CD4-positive, alpha-beta memory T cell (primary cell): Measurements from ENCODE around the gene CRYGN. TPM values are rescaled to one million over a fixed set of nuclear protein-coding genes. Genes with fewer than 3 reads are reported as not detected.

ENCODE experiments used
- CTCF ChIA-PET: fragments of 350-600 bp; sonication (Branson Sonifier 250); formaldehyde crosslinking; loops from one replicate; lab custom pipeline; 2021; ENCODE audit warnings: inconsistent platforms; ENCODE audit not compliant: partially characterized antibody; lab: Charles Lee
- POLR2A ChIA-PET: fragments of 350-600 bp; sonication (Branson Sonifier 250); formaldehyde crosslinking; loops from one replicate; lab custom pipeline; 2021; ENCODE audit not compliant: partially characterized antibody; lab: Charles Lee
- DNase-seq, 5 donors: peaks; one replicate each; pipeline versions ENCODE4 v3.0.0 to v3.0.0-alpha.2; 2020 to 2022; ENCODE audit warnings: mixed read lengths in 1 of 5
- H3K27ac ChIP-seq: one replicate; pipeline ENCODE4 v1.7.0; 2013; ENCODE audit warnings: low read depth, low read length
- H3K27me3 ChIP-seq: 2 replicates; pipeline ENCODE4 v1.7.0; 2013; ENCODE audit warnings: mild to moderate bottlenecking, low read length, moderate library complexity; ENCODE audit not compliant: insufficient read depth
- H3K36me3 ChIP-seq: 2 replicates; pipeline ENCODE4 v1.7.0; 2013; ENCODE audit warnings: mild to moderate bottlenecking, low read length, moderate library complexity; ENCODE audit not compliant: insufficient read depth
- H3K4me1 ChIP-seq: 2 replicates; pipeline ENCODE4 v1.7.0; 2013; ENCODE audit warnings: mild to moderate bottlenecking, low read length, moderate library complexity; ENCODE audit not compliant: insufficient read depth
- H3K4me3 ChIP-seq, 2 donors: one replicate each; pipeline ENCODE4 v1.7.0; 2013; ENCODE audit warnings: low read length in 2 of 2, mild to moderate bottlenecking in 1 of 2
- H3K9me3 ChIP-seq, 2 donors: one replicate each; pipeline ENCODE4 v1.7.0; 2013; ENCODE audit warnings: low read length in 2 of 2, control low read depth in 1 of 2; ENCODE audit not compliant: control insufficient read depth in 1 of 2
- H3K27ac Mint-ChIP-seq, 7 donors: one replicate each; pipeline ENCODE4 v1.8.0; 2020 to 2021; ENCODE audit warnings: mixed read lengths in 7 of 7, mild to moderate bottlenecking in 6 of 7, inconsistent platforms in 3 of 7, moderate library complexity in 3 of 7
- H3K27me3 Mint-ChIP-seq, 2 donors: one replicate each; pipeline ENCODE4 v1.8.0; 2020 to 2021; ENCODE audit warnings: mixed read lengths in 2 of 2
- H3K36me3 Mint-ChIP-seq, 2 donors: one replicate each; pipeline ENCODE4 v1.8.0; 2020 to 2021; ENCODE audit warnings: mixed read lengths in 2 of 2, inconsistent platforms in 1 of 2, mild to moderate bottlenecking in 1 of 2
- H3K4me1 Mint-ChIP-seq, 4 donors: one replicate each; pipeline ENCODE4 v1.8.0; 2020 to 2021; ENCODE audit warnings: mixed read lengths in 4 of 4, mild to moderate bottlenecking in 1 of 4
- H3K4me3 Mint-ChIP-seq, 8 donors: one replicate each; pipeline ENCODE4 v1.8.0; 2020 to 2021; ENCODE audit warnings: mixed read lengths in 8 of 8, mild to moderate bottlenecking in 7 of 8, moderate library complexity in 6 of 8, inconsistent platforms in 3 of 8
- H3K9me3 Mint-ChIP-seq, 8 donors: one replicate each; pipeline ENCODE4 v1.8.0; 2020 to 2021; ENCODE audit warnings: mixed read lengths in 8 of 8, mild to moderate bottlenecking in 5 of 8, inconsistent platforms in 3 of 8, moderate library complexity in 1 of 8
- intact Hi-C: fragments of 100-400 bp; cut with micrococcal nuclease; formaldehyde crosslinking; loops from one replicate; pipeline ENCODE4 v1.15.1; 2023
- polyA plus RNA-seq, 2 donors: library from polyadenylated mRNA; unstranded; fragments of 300-500 nt; fragmentation: Illumina TruSeq; gene quantifications; one replicate each; pipeline ENCODE4 v1.2.3, GENCODE V29; 2021
- total RNA-seq, 2 experiments: library from RNA; stranded (reverse); gene quantifications; one replicate each; pipeline ENCODE4 v1.2.3, GENCODE V29; 2021

The CRYGN gene
- total and polyA plus RNA-seq, 4 experiments from 2014 or later = 1.9 TPM; not detected in 3

GRCh38 chr7:151469281-151469680 is 29.3 kb upstream of the CRYGN start:
- CTCF ChIA-PET = no interaction called here

GRCh38 chr7:151468217-151469018 is 28.5 kb upstream of the CRYGN start:
- intact Hi-C loops = no loop called here
- Histone ChIP-seq H3K27ac (no peak overlapping the region), H3K4me3 (no peak overlapping the region), H3K4me1 (peaks cover 37% of the 10 kb centered on the region), H3K36me3 (peaks cover 26% of the 10 kb centered on the region), H3K27me3 (no peaks in the 10 kb centered on the region), H3K9me3 (peaks cover 0 to 6% of the 10 kb centered on the region in 2 donors)
- Mint-ChIP-seq H3K9me3 (peaks cover 3 to 15% (median 7%) of the 10 kb centered on the region in 8 donors), H3K27me3 (no peaks in the 10 kb centered on the region), H3K27ac (peak overlapping the region; percentile 65 to 96 (median 85)), H3K4me3 (peak overlapping the region in 3 of 8 donors; percentile 11 to 32 (median 14)), H3K4me1 (peaks cover 30 to 56% (median 39%) of the 10 kb centered on the region in 4 donors), H3K36me3 (peaks cover 73 to 79% of the 10 kb centered on the region in 2 donors)
- ChIA-PET CTCF (no interaction called here), POLR2A (interaction anchor here (0.8 kb wide), 1 partner anchor 117 kb away, joined by 3 read pairs; no protein-coding TSS in a partner anchor)
- DNase-seq = peak in 3 of 5 donors; percentile 13 to 39 (median 30)

More at GRCh38 chr7:151469281-151469680, 29.3 kb upstream of the CRYGN start:
- no peak overlapping the region for H3K4me3 ChIP-seq
- POLR2A ChIA-PET = no interaction called here
- H3K27ac ChIP-seq = no peak overlapping the region
- Mint-ChIP-seq H3K4me3 (peak overlapping the region in 4 of 8 donors; percentile 12 to 58 (median 36)), H3K27ac (peak overlapping the region in 6 of 7 donors; percentile 13 to 92 (median 76)), H3K4me1 (peaks cover 35 to 62% (median 45%) of the 10 kb centered on the region in 4 donors), H3K27me3 (no peaks in the 10 kb centered on the region), H3K9me3 (peaks cover 0 to 8% (median under 1%) of the 10 kb centered on the region in 8 donors), H3K36me3 (peaks cover 70 to 80% of the 10 kb centered on the region in 2 donors)
- no peaks in the 10 kb centered on the region for H3K9me3 ChIP-seq
- no peaks in the 10 kb centered on the region for H3K27me3 ChIP-seq
- intact Hi-C loops = no loop called here
- H3K36me3 ChIP-seq = peaks cover 26% of the 10 kb centered on the region
- no peak for DNase-seq
- peaks cover 38% of the 10 kb centered on the region for H3K4me1 ChIP-seq

DNA sequence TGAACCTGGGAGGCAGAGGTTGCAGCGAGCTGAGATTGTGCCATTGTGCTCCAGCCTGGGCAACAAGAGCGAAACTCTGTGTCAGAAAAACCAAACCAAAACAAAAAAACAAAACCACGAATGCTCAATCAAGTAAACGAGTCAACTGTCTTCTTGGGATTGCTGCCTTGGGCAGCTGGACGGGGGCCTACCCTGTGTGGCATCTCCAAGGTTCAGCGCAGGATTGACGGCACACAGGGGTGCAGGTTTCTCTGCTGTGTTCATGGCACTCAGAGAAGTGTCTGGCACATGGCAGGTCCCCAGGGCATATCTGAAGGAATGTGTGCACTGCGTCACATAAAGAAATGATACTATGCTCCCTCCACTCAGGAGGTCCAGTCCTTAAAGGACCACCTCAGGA is 25.2 kb upstream of the CRYGN start:
- Histone ChIP-seq H3K36me3 (peaks cover 17% of the 10 kb centered on the region), H3K9me3 (peaks cover 0 to 18% of the 10 kb centered on the region in 2 donors), H3K4me3 (no peak overlapping the region), H3K27ac (no peak overlapping the region), H3K27me3 (no peaks in the 10 kb centered on the region), H3K4me1 (peaks cover 17% of the 10 kb centered on the region)
- POLR2A ChIA-PET = no interaction called here
- peaks cover 6 to 45% (median 21%) of the 10 kb centered on the region in 8 donors for H3K9me3 Mint-ChIP-seq
- peak overlapping the region in 1 of 7 donors; percentile 17 for H3K27ac Mint-ChIP-seq
- CTCF ChIA-PET = interaction anchor here (1.9 kb wide), 1 partner anchor 8 kb away, joined by 4 read pairs; no protein-coding TSS in a partner anchor
- no peak overlapping the region for H3K4me3 Mint-ChIP-seq
- intact Hi-C loops = no loop called here
- no peak for DNase-seq
- peaks cover 17 to 28% (median 19%) of the 10 kb centered on the region in 4 donors for H3K4me1 Mint-ChIP-seq
- peaks cover 68 to 71% of the 10 kb centered on the region in 2 donors for H3K36me3 Mint-ChIP-seq
- H3K27me3 Mint-ChIP-seq = no peaks in the 10 kb centered on the region

- peaks cover under 1% of the 10 kb centered on the region for H3K36me3 ChIP-seq
- Mint-ChIP-seq H3K27ac (peak overlapping the region in 1 of 7 donors; percentile 2), H3K36me3 (peaks cover 41 to 44% of the 10 kb centered on the region in 2 donors), H3K4me3 (no peak overlapping the region), H3K27me3 (peaks cover 0 to 2% of the 10 kb centered on the region in 2 donors), H3K9me3 (peaks cover 6 to 45% (median 20%) of the 10 kb centered on the region in 8 donors), H3K4me1 (peaks cover 0 to 2% (median under 1%) of the 10 kb centered on the region in 4 donors)
- no peak overlapping the region for H3K4me3 ChIP-seq
- H3K9me3 ChIP-seq = peaks cover 0 to 18% of the 10 kb centered on the region in 2 donors
- ChIA-PET POLR2A (no interaction called here), CTCF (interaction anchor here (1.3 to 1.9 kb wide), 3 partner anchors 9 to 13 kb away, joined by 3 to 7 read pairs (median 3); no protein-coding TSS in a partner anchor)
- H3K27ac ChIP-seq = no peak overlapping the region
- intact Hi-C loops = no loop called here
- no peaks in the 10 kb centered on the region for H3K27me3 ChIP-seq
- no peak for DNase-seq
- no peaks in the 10 kb centered on the region for H3K4me1 ChIP-seq
Observed at GRCh38 chr7:151462306-151462779, 22.4 kb upstream of the CRYGN start.

DNA sequence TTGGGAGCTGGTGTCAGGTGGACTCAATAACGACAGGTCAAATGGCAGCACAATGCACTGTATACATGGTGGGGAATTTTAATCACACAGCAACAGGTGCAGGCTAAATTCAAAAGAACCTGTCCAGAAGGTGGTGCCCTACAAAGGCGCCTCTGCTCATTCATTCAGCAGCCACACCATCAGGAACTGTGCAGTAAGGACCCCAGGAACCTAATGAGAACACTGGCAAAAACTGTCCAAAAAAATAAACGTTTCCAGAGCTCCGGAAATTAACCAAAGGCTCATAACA is 21.9 kb upstream of the CRYGN start:
- intact Hi-C loops = no loop called here
- peaks cover 0 to 5% (median 1%) of the 10 kb centered on the region in 4 donors for H3K4me1 Mint-ChIP-seq
- no peak overlapping the region for H3K27ac Mint-ChIP-seq
- Histone ChIP-seq H3K27ac (no peak overlapping the region), H3K9me3 (peaks cover 0 to 18% of the 10 kb centered on the region in 2 donors), H3K4me1 (no peaks in the 10 kb centered on the region), H3K4me3 (no peak overlapping the region), H3K27me3 (no peaks in the 10 kb centered on the region), H3K36me3 (no peaks in the 10 kb centered on the region)
- peaks cover 0 to 2% of the 10 kb centered on the region in 2 donors for H3K27me3 Mint-ChIP-seq
- no peak for DNase-seq
- ChIA-PET POLR2A (no interaction called here), CTCF (interaction anchor here (1.3 to 1.9 kb wide), 2 partner anchors 11 to 13 kb away, joined by 3 to 7 read pairs; no protein-coding TSS in a partner anchor)
- no peak overlapping the region for H3K4me3 Mint-ChIP-seq
- peaks cover 6 to 45% (median 20%) of the 10 kb centered on the region in 8 donors for H3K9me3 Mint-ChIP-seq
- peaks cover 36 to 39% of the 10 kb centered on the region in 2 donors for H3K36me3 Mint-ChIP-seq

DNA sequence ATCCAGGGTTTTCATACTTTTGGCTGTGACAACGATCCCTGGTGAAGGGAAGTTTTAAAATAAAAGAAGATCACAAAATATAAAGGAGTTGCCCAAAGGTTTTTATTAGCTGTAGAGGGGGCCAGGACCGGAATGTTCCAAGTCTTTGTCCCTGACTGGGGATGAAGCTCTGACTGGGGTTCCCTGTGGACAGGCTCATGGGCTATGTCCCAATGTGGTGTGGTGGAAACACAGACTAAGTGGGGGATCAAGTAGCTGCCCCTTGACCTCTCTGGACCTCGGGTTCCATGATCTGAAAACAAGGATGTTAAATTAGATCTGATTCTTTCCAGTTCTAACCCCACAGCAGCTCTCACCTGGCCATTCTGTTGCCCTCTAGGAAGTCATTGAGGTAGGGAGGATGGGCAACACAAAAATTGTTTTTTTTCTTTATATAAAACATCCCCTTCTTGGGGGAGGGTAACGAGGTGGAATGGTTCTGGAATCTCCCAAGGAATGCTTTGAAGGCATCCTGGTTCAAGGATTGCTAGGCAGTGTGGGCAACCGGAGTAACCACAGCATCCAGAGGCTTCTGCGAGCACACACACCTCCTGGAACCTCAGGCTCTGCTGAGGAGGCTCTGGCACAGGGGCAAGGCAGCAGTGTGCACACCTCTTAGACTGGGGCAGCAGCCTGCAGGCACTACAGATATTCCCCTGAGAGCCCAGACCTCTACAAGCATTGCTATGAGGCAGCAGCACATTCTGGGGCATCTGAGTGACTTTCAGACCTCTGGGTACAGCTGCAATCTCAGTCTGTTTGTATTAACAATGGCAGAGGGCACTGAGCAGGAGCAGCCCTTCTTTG is 21.4 kb upstream of the CRYGN start:
- Histone ChIP-seq H3K9me3 (peaks cover 0 to 18% of the 10 kb centered on the region in 2 donors), H3K4me1 (no peaks in the 10 kb centered on the region), H3K4me3 (no peak overlapping the region), H3K27me3 (no peaks in the 10 kb centered on the region), H3K36me3 (no peaks in the 10 kb centered on the region), H3K27ac (no peak overlapping the region)
- ChIA-PET POLR2A (interaction anchor here (0.8 kb wide), 1 partner anchor 52 kb away, joined by 3 read pairs; the partner anchor contains the start of gene WDR86), CTCF (interaction anchor here (1.0 to 1.9 kb wide), 3 partner anchors 12 to 54 kb away, joined by 3 to 7 read pairs (median 5); no protein-coding TSS in a partner anchor)
- H3K27ac Mint-ChIP-seq = no peak overlapping the region
- intact Hi-C loops = no loop called here
- peaks cover 33 to 38% of the 10 kb centered on the region in 2 donors for H3K36me3 Mint-ChIP-seq
- H3K27me3 Mint-ChIP-seq = peaks cover 0 to 2% of the 10 kb centered on the region in 2 donors
- H3K9me3 Mint-ChIP-seq = peaks cover 6 to 45% (median 20%) of the 10 kb centered on the region in 8 donors
- H3K4me3 Mint-ChIP-seq = no peak overlapping the region
- H3K4me1 Mint-ChIP-seq = peaks cover 0 to 5% (median 1%) of the 10 kb centered on the region in 4 donors
- no peak for DNase-seq
